Stimulated activated CD4-positive, alpha-beta T cell treated with anti-CD3 and anti-CD28 coated beads, Interleukin-15, amount 100 ng/mL, for 24 hours (primary cell): ENCODE measurements around the gene HOXB4.

Experiments
- DNase-seq: peaks from one replicate; pipeline ENCODE4 v3.0.0-alpha.2; 2020

HOXB4 gene

GRCh38 chr17:48599354-48599753, 21.2 kb upstream of the HOXB4 start:
- DNase-seq = no peak

DNA sequence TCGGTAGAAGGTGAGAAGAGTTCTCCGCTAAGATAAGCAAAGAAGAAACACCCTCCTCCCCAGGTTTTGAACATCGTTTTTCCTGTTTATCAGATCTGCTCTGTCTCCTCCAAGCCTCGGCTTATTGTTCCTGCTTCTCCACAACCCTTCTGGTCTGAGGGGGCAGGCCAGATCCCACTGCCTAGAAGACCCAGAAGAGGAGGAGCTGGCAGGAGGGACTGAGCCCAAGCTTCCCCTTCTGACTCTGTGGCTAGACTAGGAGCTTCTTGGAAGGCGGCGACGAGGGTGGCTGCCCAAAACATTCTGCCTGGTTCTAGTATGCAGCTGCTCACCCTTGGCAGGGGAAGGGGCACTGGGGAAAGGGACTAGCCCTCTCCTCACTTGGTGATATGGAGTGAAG, 20.6 kb upstream of the HOXB4 start:
- DNase-seq = no peak

DNA sequence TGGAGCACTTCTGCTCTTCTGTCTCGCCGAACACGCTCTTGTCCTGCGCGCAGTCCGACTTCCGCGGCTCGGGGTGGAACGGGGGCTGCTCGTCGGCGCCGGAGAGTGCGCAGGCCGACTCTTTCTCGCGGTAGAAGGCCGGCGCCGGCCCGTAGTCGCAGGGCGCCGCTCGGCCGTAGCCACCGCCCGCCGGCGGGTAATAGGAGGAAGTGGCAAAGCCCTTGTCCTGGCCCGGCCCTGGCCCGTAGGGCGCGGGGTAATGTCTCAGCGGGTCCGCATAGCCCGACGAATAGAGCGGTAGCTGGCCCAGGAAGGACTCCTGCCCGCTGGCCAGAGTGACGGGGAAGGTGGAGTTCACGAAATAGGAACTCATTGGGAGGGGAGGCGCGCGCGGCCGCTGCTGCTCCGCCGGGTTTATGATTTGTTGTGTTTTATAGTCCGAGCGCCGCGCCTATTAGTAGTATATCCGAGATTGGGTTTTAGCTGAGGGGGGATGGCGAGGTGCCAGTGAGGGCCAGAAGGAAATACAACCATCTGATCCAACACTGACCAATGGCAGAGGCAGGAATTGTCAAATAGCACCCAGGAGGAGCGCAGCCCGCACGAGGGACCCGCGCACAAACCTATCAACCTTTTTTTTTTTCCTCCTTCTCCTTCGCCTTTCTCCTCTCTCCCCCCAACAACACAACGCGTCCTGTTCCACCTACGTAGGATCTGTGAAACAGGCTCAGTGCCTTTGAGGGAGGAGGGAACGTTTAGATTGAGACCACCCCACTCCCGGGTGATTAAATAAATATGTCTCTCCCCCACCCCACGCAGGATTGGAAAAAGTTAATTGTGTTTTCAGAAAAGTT, 19.9 kb upstream of the HOXB4 start:
- DNase-seq = peak; percentile 53

- no peak for DNase-seq
These were observed 19.3 kb upstream of the HOXB4 start for GRCh38 chr17:48597528-48597777.

DNA sequence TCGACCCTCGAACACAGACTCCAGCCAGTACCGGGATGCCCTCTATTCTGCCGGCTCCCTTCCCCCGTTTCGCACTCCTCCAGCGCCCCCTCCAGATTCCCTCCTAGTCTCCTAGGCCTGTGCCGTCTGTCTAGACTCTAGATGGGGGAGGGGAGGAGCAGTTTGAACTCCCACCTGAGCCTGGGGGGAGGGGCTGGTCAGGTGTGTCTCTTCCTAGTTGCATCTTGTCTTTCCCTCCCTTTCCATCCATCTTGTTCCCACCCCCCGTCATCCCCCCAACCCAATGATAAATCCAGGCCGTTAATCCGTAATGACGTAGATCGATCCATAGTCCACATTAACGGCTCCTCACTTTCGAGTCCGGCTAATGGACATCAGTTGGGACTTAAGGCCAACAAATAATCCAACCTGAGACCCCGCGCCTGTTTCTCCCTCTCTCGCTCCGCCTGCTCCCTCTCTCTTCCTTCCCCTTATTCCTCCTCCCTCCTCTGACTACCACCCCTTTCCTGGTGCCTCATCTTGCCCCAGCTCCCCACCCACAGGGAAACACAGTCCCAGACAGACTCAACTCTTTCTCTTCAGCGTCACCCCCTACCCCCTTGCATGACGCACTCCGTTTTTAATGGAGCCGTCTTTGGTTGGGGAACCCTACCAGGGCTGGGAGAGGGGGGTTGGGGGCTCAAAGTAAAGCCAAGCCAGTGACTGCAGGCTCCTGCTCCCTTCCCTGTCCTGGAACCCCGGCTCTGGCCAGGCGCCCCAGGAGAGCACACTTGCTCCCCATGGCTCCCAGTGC, 18.8 kb upstream of the HOXB4 start:
- no peak for DNase-seq

DNA sequence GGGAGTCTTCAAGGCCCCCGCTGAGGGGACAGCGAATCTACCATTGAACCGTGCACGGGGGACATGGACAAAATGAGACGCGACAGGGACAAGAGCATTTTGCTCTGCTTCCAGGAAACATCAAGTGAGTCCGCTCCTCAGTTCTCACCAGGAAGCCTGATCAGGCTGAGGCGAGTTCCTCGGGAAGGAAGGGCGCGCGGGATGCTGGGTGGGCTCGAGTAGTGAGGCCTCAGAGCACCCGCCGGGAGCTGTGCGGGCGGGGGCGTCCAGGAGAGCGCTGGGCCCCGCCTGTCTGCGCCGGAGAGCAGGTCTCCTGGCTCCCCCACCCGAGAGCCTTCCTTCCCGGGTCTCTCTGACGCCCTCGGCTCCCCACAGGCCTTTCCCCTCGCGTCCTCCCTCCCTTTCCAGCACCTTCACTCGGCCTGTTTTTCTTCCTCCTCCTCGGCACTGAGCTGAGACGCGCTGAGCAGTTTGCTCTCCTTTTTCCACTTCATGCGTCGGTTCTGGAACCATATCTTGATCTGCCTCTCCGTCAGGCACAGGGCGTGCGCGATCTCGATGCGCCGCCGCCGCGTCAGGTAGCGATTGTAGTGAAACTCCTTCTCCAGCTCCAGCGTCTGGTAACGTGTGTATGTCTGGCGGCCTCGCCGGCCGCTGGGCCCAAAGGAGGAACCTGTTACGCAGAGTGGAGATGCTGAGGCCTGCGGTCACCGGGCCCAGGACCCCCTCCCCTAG, 18.0 kb upstream of the HOXB4 start:
- DNase-seq = peak; percentile 67

DNA sequence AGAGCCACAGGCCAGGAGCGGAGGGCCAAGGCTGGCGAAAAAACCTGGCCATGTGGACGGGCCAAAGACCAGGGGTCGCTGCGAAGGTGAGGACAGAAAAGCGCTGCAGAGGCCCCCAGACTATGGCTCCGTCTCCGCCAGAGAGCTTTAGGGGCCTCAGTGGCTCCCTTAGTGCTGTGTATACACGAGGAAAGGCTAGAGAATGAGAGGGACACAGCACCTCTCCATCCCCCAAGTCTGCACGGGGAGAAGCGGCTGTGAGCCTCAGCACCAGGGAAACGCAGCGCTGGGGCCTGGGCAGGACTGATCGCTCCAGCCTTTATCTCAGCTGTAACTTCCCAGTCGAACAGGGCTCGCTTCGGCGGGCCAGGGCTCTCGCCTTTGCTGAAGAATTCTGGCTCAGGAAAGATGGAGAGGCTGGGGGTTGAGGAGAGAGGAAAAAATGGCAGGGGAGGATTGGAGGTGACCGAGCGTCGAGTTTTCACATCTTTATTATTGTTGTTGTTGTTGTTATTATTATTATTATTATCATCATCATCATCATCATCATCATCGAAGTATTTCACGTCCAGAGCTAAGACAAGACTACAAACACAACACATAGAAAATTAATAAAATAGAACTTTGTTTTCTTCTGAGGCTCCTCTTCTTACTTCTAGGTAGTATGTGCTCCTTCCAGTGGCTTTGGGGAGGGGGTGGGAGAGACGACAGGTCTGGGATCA, 17.3 kb upstream of the HOXB4 start:
- DNase-seq = no peak

DNA sequence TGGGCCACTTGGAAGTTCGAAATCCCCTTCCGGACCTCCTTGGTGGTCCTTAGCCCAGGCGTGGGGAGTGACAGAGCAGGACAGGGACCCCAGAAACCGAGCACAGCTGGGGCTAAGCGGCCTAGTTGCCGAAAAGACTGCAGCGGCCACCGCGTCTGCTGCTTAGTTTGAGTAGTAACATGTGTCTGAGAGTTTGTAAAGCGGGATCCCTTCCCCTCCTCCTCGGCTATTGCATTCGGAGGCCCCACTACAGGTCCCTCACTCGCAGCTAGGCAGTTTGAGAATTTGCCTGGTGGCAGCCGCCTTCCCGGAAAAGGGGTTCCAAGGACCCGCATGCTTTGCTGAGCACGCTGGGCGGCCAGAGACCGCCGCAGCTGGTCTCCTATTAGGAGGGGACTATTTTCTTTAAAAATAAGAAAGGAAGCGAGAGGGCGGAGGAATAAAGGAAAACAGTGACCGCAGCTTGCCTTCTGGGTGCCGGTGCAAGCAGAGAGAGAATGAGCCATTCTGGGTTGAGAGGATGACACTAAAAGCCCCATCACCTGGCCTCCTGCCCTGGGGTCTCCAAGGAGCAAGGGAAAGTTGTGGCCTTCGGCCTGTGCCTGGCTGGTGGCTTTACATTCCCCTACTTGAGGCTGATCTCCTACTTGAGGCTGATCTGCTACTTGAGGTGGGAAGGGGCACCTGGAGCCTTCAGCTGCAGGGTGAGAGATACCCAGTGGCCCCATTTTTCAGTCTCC, 16.6 kb upstream of the HOXB4 start:
- DNase-seq = no peak

- peak; percentile 87 for DNase-seq
These were observed 15.8 kb upstream of the HOXB4 start for GRCh38 chr17:48593840-48594537.

DNA sequence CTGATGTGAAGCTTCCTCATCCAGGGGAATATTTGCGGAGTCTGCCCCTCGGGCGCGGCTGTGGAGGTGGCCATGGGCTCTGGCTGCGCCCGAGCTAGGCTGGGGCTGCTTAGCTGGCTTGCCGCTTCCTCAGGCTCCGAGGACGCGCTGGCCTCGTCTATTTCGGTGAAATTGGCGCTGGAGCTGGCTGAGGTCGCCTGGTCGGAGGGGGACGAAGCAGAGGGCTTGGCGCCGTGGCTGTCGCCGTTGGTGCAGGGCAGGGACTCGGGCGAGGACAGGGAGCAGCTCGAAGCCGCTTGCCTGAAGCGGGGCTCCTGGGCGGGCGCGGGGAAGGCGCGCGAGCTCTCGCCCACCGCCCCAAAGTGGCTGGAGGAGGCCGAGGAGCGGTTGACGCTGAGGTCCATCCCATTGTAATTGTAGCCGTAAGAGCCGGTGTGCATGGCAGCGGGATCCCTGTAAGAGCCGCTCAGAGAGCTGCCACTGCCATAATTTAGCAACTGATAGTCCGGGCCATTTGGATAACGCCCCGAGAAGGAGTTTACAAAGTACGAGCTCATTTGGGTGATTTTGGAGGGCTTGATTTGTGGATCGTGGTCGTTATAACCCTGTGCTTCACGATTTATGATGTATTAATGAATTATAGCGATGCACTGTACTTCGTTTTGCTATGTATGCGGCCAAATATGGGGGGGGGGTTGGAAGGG, 15.1 kb upstream of the HOXB4 start, which contains the start of gene HOXB5:
Gene HOXB5, minus strand, starts transcription at position 654 of the 704 bp plus-strand sequence. Its CDS starts 97 bp downstream, at position 557.
- peak; percentile 54 for DNase-seq

DNA sequence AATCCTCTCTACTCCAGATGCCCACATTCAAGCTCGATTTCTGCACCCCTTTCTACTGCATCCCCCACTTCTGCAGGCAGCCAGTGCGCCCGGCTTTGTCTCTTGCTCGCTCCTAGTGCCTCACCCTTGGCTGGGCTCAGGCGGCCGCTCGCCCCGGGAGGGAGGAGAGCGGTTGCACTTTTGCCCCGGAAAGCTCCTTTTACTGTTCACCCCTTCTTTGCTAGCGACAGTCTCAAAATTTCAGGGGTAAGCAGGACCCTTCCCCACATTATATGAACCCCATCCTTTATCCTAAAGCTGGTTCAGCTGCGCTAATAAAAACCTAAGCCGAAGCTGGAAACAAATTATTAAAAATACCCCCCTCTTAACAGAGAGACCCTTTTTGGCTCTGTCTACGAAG, 14.4 kb upstream of the HOXB4 start:
- DNase-seq = peak; percentile 48

DNA sequence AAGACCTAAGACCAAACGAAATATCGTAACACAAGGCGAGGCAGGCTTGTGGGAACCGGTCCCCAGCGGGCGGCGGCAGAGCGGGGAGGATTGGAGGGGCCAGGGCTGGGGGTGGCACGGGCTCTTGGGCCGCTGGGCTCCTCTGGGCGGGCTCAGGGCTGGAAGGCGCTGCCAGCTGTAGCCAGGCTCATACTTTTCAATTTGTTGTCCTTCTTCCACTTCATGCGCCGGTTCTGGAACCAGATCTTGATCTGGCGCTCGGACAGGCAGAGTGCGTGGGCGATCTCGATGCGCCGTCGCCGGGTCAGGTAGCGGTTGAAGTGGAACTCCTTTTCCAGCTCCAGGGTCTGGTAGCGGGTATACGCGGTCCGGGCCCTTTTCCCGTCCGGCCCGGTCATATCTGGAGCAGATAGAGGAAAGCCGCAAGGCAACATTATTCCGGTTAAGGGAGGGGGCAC, 13.9 kb upstream of the HOXB4 start:
- DNase-seq = no peak

DNA sequence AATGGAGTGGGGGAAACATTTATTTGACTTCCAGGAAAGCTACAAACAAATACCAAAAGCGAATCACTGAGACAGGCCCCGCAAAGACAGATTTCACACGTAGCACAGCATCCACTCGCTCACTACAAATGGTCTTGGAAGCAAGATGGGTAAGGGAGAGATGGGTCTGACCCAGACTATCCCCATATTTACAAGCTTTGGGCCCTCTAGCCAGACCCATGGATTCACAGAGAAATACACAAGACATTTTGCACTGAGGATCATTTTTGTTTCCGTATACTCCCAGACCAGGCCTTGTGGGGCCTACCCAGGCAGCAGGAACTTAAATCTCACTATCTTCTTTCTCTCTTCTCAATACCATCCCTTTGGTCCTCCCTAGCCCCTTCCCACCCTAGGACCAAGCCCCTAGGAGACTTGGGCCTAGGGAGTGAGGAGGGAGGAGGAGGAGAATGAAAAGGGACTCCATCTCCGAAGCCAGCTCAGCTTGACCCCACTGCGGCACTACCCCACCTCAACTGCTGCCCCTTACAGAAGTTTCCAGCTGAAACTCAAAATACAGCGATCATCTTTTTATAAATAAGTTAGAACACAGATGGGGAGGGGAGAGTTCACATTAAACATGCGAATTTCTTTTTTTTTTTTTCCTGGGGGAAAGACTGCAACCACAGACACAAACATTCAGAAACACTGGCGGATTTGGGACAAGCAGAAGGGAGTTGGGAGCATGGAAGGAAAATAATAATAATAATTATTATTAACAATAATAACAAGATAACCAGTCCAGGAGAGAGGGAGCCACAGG, 13.3 kb upstream of the HOXB4 start:
- no peak for DNase-seq

DNA sequence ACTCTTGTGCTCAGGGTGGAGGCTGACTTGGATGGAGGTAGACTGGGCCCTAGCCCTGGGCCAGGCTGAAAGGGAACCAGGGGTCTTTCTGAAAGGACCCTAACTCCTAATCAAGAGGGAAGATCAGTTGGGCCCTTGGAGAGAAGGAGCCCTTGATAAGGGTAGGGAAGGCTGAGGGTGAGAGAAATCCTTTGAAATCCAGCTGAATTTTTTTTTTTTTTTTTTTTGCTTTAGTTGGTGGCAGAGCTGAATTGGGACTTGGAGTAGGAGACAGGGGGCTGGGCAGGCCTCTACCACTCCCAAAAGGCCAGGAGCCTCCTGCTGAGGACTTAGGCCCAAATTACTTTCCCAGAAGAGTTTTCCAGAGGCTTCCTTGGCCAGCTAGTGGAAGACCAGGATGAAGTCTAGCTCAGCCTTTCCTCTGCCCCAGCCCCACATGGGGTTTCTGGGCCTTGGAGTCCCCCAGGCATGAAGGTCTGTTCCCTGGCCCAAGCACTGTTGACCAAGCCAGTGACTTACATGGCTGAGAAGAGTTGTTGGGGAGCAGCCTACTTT, 12.5 kb upstream of the HOXB4 start:
- no peak for DNase-seq

DNA sequence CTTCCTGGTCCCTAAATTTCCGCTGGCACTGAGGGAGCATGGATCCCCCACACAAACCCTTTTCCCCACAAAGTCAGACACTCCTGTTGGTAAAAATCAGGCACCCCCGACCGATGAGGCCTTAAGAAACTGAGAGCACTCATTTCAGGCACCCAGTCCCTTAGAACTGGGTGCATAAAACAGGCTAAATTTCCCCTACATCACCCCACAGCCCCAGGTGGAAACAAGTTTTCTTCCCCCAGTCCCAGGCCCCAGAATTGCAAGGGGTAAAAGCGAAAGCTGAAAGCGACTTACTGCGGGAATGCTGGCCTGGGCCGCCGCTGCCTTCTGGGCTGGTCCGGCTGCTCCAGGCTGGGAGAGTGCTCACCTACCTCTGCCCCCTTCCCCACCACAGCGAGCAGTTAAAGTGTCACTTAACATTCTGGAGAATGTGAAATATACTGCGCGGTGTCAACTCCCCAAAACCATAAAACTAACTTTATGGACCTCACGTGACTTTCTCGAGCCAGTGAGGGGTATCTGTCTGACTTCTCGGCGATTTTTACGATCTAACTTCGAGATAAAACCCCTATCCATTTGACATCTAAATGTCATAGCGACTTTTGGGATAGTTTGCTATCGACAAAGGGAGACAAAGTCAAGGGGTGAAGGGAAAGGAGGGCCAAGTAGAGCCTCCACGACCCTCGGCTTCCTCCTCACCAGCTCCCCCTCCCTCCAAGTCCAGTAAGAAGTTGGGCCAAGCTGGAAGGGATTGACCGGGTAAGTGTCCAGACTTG, 11.9 kb upstream of the HOXB4 start, which contains the start of gene HOXB3:
Gene HOXB3, minus strand, starts transcription at position 411 of the 776 bp plus-strand sequence. CDS start 37,767 bp downstream, outside the sequence.
- no peak for DNase-seq

- DNase-seq = no peak
These were observed 11.1 kb upstream of the HOXB4 start for GRCh38 chr17:48589060-48589830.

DNA sequence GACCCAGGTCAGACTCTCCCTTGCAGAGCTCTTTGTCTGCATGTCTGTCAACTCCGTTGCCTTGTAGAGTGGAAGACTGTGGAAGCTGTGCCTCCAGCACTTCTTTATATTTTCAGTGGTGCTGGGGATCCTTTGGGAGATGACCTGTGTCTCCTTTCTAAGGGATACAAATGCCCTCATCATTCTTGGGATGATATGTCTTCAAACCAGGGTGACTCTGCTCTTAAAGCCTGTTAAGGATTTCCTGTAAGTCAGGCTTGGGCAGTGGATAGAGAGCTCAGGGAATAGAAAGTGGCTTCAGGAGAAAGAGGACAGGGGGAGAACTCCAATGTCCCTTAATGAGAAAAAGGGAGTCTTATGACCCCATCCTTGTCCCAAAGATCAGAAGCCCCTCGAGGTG, 10.4 kb upstream of the HOXB4 start:
- DNase-seq = no peak

DNA sequence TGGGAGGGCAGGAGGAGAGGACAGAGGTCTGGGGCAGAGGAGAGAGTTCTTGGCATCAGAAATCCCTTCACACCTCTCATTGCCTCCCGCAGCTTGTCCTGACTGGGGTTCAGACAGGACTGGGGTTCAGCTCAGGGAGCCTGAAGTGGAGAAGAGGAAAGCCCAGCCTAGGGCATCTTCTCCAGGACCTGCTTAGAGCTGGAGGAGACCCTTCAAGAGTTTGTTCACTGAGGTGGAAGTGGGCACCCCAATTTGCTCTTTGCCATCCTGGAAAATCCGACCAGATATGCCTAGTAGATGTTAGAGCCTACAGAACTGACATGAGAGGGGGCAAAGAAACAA, 9.9 kb upstream of the HOXB4 start:
- DNase-seq = no peak
